HG03064 (cell line): ENCODE results near the gene HOXB3.

ENCODE experiments used
- ATAC-seq: cut with Tn5 transposase; IDR thresholded peaks from one replicate; pipeline ENCODE4 v1.9.1; 2021; ENCODE audit warnings: low read depth; ENCODE audit not compliant: unreplicated experiment

Gene HOXB3

GRCh38 chr17:48532261-48532660 lies 57.8 kb downstream of the HOXB3 start:
- ATAC-seq: no peak

DNA sequence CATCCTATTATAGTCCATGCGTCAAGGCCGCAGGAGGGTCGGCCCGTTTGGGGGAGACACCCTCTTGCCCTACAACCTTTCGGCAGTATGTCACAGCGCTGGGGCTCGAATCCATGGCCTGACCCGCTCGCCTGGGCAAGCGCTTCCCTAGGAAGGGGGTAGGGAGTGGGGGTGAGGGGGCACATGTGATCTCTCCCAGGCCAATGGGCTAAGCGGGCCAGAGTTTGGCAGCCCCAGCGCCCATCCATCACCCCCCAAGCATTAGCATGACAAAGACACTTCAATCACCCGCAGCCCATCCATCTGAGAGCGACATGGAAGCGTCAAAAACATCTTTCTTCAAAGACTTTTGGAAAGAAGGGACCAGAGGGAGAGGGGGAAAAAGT lies 59.2 kb downstream of the HOXB3 start, which contains the start of gene HOXB1:
HOXB1 (minus strand) TSS at position 125 of the 386 bp plus-strand sequence; CDS start at position 18, 107 bp downstream.
- no peak for ATAC-seq

- no peak for ATAC-seq
Measured at GRCh38 chr17:48530208-48530886, 59.7 kb downstream of the HOXB3 start.

GRCh38 chr17:48529683-48530009 lies 60.4 kb downstream of the HOXB3 start:
- ATAC-seq: no peak

- ATAC-seq: no peak
Measured at GRCh38 chr17:48528936-48529682, 60.9 kb downstream of the HOXB3 start.

GRCh38 chr17:48528153-48528935 lies 61.7 kb downstream of the HOXB3 start:
- ATAC-seq: no peak

DNA sequence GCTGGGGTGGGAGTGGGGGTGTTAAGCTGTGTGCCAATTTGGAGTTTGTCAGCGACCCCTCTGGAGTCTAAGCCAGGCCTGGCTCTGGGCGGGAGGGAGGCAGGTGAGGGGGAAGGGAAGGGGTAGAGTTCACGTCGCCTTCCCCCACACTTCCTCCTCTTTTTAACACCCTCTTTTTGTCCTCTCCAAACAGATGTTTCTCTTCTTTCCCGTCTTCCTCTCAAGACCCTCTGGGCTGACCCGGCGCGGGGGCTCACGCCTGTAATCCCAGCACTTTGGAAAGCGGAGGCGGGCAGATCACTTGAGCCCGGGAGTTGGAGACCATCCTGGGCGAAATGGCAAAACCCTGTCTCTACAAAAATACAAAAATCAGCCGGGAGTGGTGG lies 62.5 kb downstream of the HOXB3 start:
- no peak for ATAC-seq

- ATAC-seq: no peak
Measured at GRCh38 chr17:48526608-48527546, 63.2 kb downstream of the HOXB3 start.

- ATAC-seq: no peak
Measured at GRCh38 chr17:48523010-48523409, 67.0 kb downstream of the HOXB3 start.

- no peak for ATAC-seq
Measured at GRCh38 chr17:48522031-48522653, 67.9 kb downstream of the HOXB3 start.

DNA sequence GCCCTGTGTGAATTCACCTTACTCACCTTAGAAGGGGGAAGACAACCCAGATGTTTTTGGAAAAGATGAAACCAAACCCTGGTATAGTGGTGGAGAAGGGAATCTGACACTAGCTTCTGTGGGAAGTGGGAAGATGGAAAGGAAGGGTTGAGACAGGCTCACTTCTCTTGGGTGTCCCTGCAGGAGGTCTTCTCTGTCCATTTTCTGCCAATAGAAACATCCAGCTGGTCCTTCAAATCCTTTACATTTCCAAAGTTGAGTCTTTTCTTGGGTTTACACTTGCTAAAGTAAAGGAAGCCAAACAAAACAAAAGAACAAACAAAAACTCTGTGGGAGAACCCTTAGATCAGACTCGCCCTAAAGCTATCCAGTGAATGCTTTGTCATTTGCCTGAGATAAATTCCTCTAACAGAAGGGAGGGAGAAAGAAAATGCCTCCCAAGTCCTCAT lies 69.4 kb downstream of the HOXB3 start:
- ATAC-seq: no peak

DNA sequence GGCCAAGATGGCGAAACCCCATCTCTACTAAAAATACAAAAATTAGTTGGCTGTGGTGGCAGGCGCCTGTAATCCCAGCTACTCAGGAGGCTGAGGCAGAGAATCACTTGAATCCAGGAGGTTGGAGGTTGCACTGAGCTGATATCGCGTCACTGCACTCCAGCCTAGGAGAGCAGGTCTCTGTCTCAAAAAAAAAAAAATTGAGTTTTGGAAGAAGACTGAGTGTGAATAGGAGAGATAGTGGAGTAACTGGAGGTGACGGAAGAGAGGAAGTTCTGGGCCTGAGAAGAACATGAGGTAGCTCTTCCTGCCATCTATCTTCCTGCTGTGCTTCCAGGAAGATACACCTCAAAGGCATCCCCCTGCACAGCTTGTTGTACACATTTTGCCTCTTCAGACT lies 70.6 kb downstream of the HOXB3 start:
- ATAC-seq: no peak

DNA sequence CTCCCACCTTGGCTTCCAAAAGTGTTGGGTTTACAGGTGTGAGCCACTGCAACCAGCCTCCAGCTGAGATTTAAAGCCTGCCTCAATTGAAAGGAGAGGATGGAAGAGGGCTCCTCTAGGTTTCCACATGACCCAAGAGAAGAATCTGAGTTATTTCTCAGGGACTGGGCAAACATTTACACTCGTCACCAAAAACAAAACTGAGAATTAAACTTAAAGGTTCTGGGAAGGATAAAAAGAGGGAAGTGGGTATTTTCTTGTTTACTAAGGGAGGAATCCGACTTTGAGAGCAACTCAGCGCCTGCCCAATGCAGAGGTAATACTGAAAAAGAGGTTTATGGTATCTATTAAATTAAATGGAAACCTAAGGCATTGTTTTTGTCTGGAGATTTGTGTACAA lies 72.6 kb downstream of the HOXB3 start:
- ATAC-seq: no peak

GRCh38 chr17:48515925-48516900 lies 73.8 kb downstream of the HOXB3 start:
- ATAC-seq: no peak

DNA sequence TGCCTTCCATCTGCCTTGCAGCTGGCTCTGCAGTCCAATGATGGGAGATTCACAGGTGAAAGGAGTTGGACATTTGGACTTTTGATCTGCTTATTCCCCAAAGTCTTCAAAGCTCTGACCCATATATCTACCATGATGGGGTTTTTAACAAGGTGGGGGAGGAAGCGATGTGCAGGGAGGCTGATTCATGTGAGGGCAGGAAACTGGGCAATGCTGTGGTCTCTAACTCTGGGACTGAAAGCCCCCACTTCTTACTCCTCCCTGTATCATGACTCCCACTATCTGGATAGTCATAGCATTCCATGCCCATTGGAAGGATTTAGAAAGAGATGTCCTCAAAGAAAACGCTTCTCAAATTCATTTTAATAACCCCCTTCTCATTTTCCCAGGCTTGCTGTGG lies 75.6 kb downstream of the HOXB3 start:
- ATAC-seq: no peak

GRCh38 chr17:48513666-48514455 lies 76.2 kb downstream of the HOXB3 start:
- ATAC-seq: no peak

DNA sequence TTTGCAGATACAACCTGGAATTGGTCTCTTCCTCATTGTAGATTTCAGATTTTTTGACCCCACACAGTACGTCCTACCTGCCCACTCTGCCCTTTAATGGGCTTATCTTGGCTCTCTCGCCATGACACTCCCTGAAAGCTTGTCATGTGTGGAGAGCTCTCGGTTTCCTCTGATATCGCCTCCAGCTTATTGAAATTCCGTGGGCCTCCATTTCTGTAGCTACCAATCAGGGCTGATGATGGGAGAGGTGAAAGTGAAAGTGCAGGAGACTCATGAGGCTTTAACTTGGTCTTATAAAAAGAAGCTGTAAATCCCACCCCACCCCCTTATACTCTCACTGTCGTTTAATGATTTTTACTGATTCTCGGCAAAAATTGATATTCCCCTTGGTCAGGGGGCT lies 76.9 kb downstream of the HOXB3 start:
- ATAC-seq: no peak
